HG03342 (cell line): ENCODE results near the gene NDFIP2.

Experiments
- ATAC-seq: cut with Tn5 transposase; IDR thresholded peaks from one replicate; pipeline ENCODE4 v1.9.1; 2021; ENCODE audit warnings: mild to moderate bottlenecking, moderate library complexity; ENCODE audit not compliant: unreplicated experiment

The NDFIP2 gene

DNA sequence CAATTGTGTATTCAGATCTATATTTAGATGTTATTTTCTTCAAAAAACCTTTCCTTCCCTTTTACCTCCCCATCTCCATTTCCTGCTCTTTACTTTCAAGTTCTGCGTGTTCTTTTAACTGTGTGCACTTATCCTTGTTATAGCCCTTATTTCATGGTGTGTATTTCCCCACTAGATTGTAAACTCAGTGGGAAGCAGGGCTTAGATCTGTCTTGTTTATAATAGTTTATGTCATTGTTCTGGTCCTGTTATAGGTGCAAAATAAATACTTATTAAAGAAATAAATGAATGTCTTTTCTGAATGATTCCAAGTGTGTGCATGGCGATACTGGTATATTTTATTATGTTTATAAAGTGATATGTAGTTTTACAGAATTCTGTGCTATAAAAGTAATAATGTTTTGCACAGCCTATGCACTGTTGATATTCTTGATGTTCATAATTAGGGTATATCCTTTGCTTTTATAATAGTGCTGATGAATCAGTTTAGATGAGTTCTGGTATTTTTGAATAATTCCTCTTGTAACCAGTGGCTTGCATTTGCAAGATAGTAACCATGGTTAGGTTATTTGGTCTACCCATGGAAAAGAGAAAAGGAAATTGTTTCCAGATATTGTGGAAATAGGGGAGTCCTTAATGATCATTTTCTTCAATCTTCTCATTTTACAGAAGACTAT lies 12.1 kb downstream of the NDFIP2 start:
- no peak for ATAC-seq

DNA sequence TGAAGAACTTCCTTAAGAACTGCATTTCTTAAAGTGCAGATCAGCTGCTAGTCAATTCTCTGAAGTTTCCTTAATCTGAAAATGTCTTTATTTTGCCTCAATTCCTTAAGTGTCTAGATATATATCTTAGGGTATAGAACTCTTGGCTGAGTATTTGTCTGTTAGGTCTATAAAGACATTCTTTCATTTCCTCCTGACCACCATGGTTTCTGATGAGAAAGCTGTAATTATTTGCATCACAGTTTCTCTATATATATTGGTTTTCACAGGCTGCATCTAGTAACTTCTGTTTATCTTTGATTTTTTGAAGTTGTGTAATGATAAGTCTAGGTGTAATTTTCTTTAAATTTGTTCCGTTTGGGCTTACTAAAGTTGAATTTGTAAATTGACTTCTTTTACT lies 15.2 kb downstream of the NDFIP2 start:
- ATAC-seq, result peak; percentile 67

DNA sequence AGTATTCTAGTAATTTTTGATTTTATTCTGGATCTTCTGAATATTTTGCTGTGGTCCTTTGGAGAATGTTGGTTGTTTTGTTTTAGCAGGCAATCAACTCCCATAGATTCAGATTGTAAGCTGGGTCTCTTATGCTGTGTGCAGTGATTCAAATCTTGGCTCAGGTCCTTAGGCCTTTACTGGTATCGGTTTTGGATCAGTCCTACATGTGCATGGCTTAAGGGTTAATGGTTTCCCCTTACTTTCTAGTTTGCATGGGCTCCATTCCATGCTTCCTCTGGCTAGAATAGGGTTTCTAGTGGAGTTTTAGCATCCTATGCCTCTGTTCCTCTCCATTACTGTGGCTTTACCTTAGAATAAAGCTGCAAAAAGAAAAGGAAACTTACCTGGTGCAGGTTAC lies 16.1 kb downstream of the NDFIP2 start:
- no peak for ATAC-seq

DNA sequence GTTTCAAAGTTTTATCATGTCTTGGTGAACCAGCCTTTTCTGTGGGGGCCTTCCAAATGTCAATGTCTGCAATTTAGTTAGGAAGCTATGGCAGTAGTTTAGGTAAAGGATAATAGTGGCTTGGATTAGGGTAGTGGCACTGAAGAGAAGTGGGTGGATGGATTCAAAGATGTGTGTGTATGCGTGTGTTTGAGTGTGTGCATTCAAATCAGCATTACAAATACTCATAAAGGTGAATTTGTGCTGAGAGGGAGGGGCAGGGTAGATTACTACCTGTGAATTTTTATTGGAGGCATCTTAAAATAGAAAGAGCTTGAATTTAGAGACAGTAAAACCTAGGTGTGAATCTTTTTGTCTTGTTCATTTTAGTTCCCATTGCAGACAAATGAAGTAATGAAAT lies 16.9 kb downstream of the NDFIP2 start:
- no peak for ATAC-seq

DNA sequence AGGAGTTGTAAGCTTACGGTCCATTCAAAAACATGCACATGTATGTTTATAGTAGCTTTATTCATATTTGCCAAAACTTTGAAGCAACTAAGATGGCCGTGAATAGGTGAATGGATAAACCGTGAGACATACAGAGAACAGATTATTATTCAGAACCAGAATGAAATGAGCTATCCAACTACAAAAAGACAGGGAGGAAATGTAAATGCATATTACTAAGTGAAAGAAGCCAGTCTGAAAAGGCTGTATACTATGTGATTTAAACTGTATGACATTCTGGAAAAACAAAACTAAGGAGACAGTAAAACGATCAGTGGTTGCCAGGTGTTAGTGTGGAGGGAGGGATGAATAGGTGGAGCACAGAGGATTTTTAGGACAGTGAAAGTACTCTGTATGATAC lies 19.9 kb downstream of the NDFIP2 start:
- no peak for ATAC-seq

DNA sequence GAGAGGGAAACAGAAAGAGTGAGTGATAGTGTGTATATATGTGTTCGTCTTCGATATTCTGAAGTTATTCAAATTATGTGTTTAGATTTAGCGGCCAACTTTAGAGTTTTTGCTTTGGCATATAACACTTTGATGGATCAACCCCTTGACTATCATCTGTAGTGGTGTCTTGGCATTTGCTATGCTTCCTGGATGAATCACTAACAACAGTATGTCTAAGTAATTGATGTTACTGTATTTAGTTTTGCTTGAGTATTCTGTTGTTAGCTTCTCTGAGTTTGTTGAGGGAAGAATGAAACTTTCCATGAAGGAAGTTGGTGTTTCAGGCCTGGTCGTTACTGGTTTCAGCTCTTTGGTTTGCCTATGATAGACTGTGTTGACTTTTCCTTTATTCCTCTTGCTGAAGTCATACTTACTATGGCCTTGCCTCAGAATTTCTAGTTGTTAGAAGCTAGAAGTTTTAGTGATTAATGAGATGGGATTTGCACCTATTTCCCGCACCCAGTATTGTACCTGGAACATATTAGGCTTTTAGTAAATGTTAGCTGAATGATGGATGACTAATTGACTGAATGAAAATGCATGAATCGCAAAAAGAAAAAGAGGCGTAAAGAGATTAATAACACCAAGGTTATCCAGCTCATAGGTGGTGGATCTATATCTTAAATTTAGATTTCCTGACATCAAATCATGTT lies 20.7 kb downstream of the NDFIP2 start:
- ATAC-seq, result no peak

DNA sequence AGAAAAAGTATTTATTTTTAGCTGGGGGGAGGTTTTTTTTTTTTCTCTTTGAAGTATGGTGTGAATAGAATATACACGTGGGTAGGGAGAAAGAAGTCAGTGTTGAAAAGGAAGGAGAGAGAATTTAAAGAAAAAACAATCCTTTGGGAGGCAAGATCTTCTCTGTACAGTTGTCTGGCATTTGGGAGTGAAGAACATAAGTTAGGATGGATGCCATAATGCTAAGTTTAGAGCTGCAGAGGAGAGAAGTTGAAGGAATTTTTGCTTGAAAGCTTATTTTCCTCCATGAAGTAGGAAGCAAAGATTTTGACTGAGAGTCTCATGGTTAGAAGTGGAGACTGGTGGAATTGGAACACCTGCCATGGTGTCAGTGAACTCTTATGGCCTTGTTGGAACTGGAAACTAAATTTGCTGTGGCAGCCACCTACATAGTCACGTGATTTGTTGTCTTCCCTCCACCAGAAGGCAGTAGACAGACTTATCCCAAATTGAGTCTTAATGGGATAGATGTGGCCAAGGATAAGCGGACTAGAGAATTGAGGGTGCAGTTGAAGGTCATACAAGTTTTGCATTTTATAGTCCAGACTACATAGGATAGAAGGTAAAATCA lies 22.0 kb downstream of the NDFIP2 start:
- ATAC-seq, result no peak

DNA sequence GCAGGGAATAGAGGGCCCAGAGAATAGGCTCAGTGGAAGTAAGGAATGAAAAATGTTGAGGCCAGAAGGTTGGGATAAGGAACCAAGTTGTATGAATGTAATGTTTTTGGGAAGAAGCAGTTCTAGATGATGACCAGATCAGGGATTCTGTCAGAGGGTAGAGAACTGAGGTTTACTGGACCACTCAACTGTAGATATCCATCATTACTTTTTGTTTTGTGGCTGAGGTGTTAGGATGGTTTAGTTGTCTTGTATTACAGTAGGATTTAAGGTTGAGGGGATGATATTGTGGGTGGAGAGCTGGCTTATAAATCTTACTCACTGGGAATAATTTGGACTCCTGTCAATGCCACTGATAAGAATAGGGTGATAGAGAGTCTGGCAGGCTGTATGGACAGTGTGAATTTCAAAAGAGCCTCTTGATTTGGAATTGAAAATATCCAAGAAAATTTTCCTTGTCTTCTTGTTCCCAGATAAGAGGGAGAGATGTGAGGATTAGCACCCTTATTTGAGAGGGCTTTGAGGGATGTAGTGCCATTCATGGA lies 22.6 kb downstream of the NDFIP2 start:
- ATAC-seq, result no peak

DNA sequence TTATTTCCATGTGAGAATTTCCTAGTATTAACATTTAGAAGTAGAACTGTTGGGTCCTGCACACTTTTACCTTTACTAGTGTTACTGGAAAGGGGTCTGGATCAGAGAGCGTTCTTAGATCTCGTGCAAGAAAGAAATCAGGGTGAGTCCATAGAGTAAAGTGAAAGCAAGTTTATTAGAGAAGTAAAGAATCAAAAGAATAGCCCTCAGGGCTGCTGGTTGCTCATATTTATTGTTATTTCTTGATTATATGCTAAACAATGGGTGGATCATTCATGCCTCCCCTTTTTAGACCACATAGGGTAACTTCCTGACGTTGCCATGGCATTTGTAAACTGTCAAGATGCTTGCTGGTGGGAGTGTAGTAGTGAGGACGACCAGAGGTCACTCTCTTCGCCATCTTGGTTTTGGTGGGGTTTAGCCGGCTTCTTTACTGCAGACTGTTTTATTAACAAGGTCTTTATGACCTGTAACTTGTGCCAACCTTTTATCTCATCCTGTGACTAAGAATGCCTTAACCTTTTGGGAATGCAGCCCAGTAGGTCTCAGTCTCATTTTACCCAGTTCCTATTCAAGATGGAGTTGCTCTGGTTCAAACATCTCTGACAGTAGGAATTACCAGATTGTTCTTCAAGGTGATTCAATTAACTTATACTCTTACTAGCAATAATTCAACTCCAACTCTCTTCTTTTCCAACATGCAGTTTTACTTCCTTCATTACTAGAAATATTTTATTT lies 27.4 kb downstream of the NDFIP2 start:
- no peak for ATAC-seq

DNA sequence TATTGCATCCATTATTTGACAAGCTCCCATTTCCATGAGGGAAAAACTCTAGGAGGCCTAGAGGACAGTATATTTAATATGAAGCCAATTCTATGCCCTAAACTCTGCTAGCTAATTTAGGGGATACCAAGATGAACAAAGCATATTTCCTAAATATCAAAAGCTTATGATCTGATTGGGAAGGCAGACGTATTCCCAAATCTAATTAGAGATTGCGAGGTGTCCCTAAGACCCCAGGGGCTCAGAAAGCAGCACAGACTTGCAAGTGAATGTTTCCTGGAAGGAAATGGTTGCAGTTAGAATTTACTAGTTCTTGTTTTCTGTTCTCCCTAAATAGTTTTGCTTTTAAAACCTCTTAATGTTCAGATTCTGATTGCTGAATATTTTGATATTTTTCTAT lies 30.7 kb downstream of the NDFIP2 start:
- no peak for ATAC-seq

DNA sequence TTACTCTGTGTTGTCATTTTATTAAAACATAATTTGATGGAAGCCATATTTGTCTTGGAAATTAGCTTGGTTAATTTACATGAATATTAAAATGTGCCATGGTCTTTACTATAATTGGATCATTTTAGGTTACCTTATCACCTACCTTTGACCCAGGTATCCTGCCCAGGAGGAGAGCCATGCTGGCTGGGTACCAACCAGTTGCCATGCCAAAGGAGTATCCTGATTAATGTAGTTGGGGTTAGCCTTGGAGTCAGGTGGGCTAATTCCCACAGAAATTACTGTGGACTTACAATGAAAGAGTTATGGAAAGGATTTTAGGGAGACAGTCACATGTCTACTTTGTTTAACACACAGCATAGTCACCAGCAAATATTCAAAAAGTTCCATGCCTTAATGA lies 32.0 kb downstream of the NDFIP2 start:
- ATAC-seq, result no peak

DNA sequence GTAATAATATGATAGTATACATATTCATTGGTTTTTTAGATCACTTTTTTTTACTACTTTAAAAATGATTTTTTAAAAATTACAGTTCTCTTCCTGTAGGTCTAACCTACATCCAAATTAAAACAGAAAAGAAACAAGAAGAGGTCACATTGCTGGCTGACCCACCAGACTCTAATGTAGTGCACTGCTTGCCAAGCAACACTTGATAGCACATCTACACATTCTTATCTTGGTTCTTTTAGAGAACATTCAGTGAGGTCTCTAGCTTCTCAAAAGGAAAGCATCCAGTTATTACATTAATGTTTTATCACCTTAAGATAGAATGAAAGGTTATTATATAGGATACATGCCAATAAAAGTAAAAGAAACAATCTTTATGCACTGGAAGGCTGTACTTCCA lies 35.6 kb downstream of the NDFIP2 start:
- no peak for ATAC-seq

DNA sequence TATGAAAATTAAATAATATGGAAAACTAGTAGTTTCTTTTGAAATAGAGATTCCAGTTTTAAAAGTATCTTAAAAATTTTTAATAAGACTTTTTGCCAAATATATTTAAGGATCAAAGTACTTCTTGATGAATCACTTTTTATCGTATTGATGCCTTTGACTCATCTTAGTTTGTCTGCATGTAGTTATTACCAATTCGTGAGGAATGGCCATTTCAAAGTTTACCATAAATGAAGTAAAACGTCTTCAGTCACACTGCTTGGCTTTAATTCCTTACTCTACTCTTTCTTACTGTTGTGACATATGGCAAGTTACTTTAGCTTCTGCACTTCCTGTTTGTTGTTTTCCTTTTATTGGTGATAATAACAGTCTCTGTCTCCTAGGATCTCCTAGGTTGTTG lies 38.3 kb downstream of the NDFIP2 start:
- ATAC-seq, result no peak

DNA sequence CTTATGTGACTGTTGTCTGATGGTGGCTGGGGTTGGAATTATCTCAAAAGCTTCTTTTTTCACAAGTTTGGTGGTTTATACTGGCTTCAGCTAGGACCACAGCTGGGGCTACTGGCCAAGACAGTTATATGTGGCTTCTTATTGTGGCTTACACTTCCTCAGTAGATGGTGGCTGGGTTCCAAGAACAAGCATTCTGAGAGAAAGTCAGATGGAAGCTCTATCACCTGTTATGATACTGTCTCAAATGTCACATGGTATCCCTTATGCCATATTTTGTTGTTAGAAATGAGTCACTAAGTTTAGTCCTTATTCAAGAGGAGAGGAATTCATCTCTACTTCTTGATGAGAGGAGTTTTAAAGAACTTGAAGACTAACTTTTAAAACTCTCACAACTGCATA lies 41.6 kb downstream of the NDFIP2 start:
- peak; percentile 96 for ATAC-seq

DNA sequence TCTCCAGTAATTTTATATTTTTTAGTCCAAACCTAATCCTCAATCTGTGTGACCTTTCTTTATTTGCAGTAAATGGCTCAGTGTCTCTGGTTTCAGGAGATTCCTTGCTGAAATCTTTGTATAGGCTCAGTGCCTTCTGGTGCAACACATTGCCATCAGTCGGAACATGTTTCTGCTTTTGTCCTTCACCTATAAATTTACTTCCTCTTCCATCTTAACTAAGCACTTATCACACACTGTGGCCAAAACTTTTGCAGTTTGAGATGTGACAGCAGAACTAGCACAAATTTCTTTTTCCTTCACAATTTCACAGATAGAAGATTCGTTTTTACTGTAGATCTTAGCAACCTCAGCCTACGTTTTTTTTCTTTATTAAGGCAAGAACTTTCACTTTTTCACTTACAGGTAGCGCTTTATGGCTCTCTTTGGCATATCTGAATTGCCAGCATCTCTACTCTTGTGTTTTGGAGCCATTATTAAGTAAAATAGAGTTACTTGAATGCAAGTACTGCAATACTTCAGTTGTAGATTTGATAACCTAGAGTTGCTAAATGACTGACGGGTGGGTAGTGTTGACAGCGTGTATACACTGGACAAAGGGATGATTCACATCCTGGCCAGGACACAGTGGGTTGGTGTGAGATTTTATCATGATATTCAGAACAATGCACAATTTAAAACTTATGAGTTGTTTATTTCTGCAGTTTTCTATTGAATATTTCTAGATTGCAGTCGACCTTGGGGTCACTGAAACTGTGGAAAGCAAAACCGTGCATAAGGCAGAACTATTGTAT lies 44.3 kb downstream of the NDFIP2 start:
- peak; percentile 38 for ATAC-seq

DNA sequence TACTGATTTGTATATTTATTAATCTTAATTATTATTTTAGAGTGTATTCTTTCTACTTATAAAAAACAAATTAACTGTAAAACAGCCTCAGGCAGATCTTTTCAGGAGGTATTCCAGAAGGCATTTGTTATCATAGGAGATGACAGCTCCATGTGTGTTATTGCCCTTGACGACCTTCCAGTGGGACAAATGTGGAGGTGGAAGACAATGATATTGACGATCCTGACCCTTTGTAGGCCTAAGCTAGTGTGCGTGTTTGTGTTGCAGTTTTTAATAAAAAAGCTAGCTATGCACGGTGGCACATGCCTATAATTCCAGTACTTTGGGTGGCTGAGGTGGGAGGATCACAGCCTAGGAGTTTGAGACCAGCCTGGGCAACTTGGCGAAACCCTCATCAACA lies 46.7 kb downstream of the NDFIP2 start:
- no peak for ATAC-seq

DNA sequence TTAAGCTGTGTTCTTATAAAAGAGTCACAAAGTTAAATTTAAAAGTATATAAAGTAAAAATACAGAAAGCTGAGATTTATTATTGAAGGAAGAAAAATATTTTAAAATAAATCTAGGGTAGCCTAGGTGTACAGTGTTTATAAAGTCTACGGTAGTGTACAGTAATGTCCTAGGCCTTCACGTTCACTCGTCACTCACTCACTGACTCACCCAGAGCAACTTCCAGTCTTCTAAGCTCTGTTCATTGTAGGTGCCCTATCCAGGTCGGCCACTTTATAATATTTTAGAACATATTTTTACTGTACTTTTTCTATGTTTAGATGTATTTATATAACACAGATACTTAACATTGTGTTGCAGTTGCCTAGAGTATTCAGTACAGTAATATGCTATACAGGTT lies 47.4 kb downstream of the NDFIP2 start:
- no peak for ATAC-seq

DNA sequence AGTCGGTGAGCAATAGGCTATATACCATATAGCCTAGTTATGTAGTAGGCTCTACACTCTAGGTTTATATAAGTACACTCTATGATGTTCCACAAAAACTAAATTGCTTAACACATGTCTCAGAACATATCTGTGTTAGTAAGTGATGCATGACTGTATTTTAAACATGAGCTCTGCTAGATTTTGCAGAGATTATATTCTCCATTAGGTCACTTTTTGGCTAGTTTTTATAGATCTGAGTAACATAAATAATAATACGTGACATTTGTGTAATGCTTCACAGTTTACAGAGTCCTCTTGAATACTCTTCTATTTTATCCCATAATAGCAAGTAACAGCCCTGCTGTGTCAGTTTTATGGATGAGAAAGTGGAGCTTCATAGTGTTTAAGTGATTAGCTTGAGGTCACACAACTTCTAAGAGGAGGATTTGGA lies 47.8 kb downstream of the NDFIP2 start:
- no peak for ATAC-seq

DNA sequence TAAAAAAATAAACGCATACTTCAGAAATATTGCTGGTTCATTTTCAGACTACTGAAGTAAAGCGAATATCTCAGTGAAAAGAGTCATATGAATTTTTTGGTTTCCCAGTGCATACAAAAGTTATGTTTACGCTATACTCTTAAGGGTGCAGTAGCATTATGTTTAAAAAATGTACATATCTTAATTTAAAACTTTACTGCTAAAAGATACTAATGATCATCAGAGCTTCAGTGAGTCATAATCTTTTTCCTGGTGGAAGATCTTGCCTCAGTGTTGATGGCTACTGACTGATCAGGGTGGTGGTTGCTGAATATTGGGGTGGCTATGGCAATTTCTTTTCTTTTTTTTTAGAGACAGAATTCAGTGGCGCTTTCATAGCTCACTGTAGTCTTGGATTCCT lies 48.9 kb downstream of the NDFIP2 start:
- ATAC-seq, result no peak

DNA sequence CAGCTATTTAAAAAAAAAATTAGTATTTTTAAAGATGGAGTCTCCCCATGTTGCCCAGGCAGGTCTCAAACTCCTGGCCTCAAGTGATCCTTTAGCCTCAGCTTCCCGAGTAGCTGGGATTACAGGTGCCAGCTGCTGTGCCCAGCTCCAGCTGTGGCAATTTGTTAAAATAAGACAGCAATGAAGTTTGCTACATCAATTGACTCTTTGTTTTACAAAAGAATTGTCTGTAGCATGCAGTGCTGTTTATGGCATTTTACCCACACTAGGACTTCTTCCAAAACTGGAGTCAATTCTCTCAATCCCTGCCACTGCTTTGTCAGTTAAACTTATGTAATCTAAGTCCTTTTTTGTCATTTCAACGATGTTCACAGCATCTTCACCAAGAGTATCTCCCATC lies 49.3 kb downstream of the NDFIP2 start:
- no peak for ATAC-seq
